ENCODE data around the gene AEN.

DNA sequence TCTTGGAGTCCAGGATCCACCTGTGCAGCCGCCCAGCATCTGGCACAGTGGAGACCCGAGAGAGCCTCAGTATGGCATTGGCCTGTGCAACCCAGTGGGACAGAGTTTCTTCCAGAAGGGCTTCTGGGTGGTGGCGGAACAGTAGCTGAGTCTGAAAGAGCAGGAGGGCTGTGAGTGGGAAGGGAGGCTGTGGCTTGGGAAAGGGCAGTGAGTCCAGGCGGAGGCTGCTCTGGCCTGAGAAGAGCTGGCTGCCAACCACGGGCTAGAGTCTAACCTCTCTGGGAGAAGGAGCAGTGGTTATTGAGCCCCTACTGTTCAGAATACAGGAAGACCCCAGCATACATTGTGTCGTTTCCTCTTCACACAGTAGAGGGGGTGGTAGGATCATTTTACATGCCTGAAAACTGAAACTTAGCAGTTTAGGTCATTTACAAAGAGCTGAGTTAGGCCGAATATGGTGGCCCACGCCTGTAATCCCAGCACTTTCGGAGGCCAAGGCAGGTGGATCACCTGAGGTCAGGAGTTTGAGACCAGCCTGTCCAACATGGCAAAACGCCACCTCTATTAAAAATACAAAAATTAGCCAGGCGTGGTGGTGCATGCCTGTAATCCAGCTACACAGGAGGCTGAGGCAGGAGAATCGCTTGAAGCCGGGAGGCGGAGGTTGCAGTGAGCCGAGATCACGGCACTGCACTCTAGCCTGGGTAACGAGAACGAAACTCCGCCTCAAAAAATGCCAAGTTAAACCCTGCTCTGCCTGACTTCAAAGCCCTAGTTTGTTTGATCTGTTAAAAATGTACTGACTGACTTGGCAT lies 3.2 kb downstream of the AEN start:
- TF ChIP-seq, protein P1, sequence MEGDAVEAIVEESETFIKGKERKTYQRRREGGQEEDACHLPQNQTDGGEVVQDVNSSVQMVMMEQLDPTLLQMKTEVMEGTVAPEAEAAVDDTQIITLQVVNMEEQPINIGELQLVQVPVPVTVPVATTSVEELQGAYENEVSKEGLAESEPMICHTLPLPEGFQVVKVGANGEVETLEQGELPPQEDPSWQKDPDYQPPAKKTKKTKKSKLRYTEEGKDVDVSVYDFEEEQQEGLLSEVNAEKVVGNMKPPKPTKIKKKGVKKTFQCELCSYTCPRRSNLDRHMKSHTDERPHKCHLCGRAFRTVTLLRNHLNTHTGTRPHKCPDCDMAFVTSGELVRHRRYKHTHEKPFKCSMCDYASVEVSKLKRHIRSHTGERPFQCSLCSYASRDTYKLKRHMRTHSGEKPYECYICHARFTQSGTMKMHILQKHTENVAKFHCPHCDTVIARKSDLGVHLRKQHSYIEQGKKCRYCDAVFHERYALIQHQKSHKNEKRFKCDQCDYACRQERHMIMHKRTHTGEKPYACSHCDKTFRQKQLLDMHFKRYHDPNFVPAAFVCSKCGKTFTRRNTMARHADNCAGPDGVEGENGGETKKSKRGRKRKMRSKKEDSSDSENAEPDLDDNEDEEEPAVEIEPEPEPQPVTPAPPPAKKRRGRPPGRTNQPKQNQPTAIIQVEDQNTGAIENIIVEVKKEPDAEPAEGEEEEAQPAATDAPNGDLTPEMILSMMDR (IDR thresholded peaks at IDR 0.05) = peak in 5 of 6 experiments; percentile 17 to 56 (median 42)
- no peak for TF ChIP-seq POLR2A (IDR thresholded peaks at IDR 0.05)
